GM03348 (cell line): ENCODE measurements around the gene CTSZ.

Experiments used
- DNase-seq: peaks from one replicate; pipeline ENCODE4 v3.0.0; 2012; ENCODE audit warnings: low spot score

Gene CTSZ

DNA sequence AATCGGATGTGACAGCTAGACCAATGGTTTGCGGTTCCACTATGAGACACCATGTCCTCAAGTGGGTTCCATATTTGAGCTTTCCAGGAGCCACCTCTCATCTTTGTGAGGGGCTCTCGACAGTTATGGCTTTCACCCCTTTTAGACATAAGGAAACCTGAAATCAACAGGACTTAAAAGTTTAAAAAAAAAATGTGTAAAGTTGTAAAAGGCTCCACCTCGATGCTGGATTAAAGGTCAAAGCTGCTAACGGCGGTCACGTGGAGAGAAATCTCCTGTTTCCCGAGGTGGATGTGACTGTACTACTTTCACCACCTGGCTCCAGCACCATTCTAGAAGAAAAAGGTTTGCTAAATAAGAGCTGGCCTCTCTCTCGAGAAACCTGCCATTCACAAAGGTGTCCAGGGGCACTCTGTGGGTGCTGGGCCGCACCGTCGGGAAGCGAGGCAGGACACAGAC lies 24.5 kb upstream of the CTSZ start:
- no peak for DNase-seq

- DNase-seq: no peak
These were observed 24.0 kb upstream of the CTSZ start for GRCh38 chr20:59030911-59031563.

DNA sequence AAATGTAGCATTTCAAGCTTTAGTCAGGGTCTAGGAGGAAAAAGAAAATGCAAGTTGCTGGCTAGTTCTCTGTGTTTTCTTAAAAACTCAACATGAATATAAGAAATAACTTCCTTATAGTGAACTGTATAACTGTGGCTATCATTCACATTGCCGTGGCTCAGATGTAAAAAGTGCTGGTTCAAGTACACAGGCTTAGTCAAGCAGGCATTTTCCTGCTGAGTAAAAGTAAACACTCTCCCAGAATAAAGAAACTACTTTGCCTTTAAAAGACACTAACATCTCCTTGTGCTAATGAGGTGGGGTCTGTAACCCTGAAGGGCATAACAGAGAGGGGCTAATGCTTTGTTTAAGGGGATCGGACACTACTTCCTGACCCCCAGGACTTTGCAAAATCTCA lies 21.8 kb upstream of the CTSZ start:
- DNase-seq: no peak

DNA sequence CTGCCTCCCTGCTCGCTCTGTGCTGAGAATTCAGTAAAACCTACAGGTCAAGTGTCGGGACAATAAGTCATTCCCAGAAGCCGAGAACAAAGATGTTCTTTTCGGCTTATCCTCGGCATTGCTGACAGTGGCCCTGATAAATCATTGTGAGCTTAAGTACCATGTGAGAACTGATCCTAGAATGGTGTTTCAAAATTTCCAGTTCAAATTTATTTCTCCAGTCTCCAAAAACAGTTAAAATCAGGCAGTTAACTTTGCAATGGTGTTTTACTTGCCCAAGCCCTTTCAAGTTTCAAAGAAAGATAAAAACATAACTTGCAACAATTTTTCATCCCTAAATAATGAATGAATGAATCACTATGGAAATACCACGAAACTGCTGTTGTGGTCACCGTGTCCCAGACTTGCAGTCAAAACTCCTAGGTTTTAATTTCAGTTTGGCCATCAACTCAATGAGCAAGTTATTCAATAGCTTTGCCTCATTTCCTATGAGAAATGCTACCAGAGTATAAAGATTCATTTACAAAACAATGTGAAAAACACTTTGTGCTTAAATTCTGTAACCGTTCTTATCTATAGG lies 20.8 kb upstream of the CTSZ start:
- peak; percentile 60 for DNase-seq

DNA sequence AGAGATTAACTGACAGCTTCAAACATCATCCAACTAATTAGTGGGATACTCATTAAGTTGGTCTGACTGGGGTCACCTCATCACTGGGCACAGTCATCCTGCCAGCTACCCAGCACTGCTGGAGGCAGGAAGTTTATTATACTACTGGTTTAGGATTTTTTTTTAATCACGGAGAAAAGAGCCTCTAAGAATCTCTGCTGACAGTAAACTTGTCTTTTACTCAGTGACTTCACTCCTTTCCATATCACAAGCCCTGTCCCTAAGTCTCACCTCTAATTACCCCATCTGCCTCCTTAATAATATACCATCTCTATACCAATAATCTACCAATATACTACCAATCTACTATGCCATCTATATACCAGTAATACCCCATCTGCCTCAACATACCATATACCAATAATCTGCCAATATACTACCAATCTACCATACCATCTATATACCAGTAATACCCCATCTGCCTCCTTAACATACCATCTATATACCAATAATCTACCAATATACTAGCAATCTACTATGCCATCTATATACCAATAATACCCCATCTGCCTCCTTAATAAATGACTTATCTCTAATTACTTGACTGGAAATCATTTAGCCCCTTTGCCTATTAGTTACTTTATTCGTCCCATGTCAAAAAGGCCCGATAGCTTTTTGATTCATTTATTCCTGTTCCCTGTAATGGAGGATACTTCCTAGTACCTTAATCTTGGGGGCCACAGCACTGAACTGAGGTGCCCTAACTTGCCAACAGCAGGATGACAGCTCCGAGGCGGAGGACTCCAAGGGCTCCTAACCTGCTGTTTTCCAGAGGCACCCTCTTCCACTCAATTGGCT lies 20.1 kb upstream of the CTSZ start:
- DNase-seq: no peak

GRCh38 chr20:59025511-59025910 lies 18.5 kb upstream of the CTSZ start:
- DNase-seq: no peak

DNA sequence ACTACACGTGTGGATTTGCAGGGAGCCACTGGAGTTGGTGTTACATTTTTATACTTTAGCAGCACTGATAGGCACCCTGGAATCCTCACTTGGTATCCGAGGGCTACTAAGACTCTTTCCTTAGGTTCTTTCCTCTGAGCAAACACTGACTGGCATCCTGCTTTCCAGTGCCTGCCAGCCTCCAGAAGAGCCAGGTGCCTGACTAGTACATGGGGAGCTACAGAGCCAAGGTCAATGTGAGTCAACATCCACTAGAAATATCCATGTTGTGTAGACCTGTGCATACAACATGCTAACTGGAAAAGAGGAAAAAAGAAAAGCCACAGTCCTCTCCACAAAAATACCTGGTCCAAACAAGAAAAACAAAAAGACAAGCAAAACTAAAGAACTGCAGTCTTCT lies 18.0 kb upstream of the CTSZ start:
- DNase-seq: no peak

GRCh38 chr20:59024111-59024530 lies 17.1 kb upstream of the CTSZ start:
- DNase-seq: no peak

- DNase-seq: no peak
These were observed 16.6 kb upstream of the CTSZ start for GRCh38 chr20:59023616-59024015.

DNA sequence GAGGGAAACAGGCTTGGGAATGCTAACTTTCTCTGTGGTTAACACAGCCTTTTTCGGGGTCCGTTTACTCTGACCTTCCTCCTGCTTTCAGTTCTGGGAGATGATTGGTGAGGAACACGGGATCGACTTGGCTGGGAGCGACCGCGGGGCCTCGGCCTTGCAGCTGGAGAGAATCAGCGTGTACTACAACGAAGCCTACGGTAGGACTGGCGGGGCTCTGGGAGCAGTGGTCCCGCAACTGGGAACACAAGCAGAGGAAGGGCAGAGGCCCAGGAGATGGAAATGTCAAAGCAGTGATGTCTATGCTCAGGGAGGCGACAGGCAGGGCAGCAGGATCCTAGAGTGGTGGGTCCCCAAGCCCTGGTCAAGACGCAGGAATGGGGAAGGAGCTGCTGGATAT lies 15.7 kb upstream of the CTSZ start:
- DNase-seq: no peak

- DNase-seq: no peak
These were observed 14.0 kb upstream of the CTSZ start for GRCh38 chr20:59020938-59021551.

DNA sequence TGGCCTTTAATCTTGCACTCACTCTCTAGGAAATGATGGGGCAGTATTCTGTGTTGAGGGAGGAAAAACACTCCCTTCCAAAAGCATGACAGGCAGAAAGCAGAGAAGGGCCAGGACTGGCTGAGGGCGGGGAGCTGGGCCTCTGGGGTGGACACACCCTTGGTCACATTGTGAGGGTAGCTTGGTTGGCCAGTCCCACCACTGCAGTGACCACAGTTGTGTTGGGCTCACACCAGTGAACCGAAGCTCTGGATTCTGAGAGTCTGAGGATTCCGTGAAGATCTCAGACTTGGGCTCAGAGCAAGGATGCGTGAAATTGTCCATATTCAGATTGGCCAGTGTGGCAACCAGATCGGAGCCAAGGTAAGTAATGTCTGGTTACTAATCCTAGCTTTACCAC lies 12.2 kb upstream of the CTSZ start, which contains the start of gene TUBB1:
Gene TUBB1, plus strand, starts transcription at position 213 of the 400 bp plus-strand sequence. Its CDS starts 94 bp downstream, at position 307.
- no peak for DNase-seq

- DNase-seq: no peak
These were observed 11.8 kb upstream of the CTSZ start for GRCh38 chr20:59018817-59019216.

- no peak for DNase-seq
These were observed 10.6 kb upstream of the CTSZ start for GRCh38 chr20:59017493-59018231.

DNA sequence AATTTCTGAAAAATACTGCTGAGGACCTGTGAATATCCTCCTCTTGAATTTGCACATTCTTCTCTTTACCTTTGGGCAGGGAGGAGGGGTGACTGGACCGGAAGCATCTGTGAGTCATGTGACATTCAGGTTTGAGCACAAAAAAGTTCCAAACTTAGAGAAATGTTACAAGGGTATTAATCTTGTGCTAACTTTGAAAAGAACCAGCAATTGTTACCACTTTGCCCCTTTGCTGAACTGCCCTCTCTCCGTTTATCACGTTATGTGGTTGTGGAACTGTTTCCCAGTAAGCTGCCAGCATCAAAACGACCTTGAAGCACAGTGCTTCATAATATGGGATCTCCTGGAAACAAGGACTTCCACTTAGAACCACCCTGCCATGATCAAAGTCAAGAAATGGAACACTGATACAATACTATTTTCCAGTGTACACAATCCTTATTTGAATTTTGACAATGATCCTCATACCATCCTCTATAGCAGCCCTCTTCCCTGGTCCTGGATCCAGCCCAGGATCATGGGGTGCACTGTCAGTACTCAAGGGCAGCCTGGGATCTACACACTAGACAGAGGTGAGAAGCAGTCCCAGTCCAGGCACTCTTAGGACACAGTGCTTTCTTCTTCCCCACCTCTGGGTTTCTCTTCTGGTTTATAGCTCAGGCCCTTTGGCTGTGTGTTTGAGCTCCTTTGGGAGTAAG lies 9.9 kb upstream of the CTSZ start:
- DNase-seq: peak; percentile 11

GRCh38 chr20:59015812-59016711 lies 9.0 kb upstream of the CTSZ start:
- DNase-seq: peak; percentile 1

DNA sequence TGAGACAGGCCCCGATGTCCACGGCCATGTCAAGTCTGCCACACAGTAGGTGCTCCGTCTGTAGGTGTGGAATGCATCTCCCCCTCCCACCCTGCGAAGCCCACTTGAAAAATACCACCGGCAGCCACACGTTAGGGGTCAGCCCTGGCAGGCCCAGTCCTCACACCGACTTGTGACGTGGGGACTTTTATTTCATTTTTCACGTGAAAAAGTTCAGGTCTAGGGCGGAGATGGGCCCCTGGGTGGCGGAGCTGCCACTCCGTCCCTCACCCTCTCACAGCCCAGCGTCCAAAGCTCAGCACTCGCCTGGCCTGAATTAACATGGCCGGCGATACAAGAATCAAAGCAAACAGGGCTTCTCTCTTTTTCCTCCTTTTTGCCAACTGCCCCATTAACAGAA lies 8.4 kb upstream of the CTSZ start:
- DNase-seq: no peak

- peak; percentile 1 for DNase-seq
These were observed 7.8 kb upstream of the CTSZ start for GRCh38 chr20:59014680-59015389.

GRCh38 chr20:59013959-59014608 lies 7.0 kb upstream of the CTSZ start:
- DNase-seq: peak; percentile 65
